GM12878 (cell line): Measurements from ENCODE around the gene CLUH. TPM values are rescaled to one million over a fixed set of nuclear protein-coding genes. Genes with fewer than 3 reads are reported as not detected.
A peak's percentile ranks its signal among the peaks of the same experiment; 100 is the strongest.

ENCODE experiments used
- ATAC-seq: fragments of 200-7000 bp; cut with Tn5 transposase; 3 replicates; pipeline ENCODE4 v1.9.1; 2020; ENCODE audit warnings: mild to moderate bottlenecking, moderate library complexity
- BruUV-seq: library from RNA; stranded (reverse); fragments of 400-500 nt; replicated peaks from 2 replicates; lab custom pipeline; 2021; lab: Mats Ljungman, UMichigan
- CTCF ChIA-PET: fragments of 300-600 bp; sonication (Branson Sonifier 250); formaldehyde crosslinking; extraction: SDS; loops from one replicate; lab custom pipeline; 2021; ENCODE audit warnings: inconsistent platforms; lab: Yijun Ruan, JAX
- POLR2A ChIA-PET: fragments of 350-600 bp; formaldehyde crosslinking; extraction: SDS; loops from one replicate; lab custom pipeline; 2021; ENCODE audit warnings: inconsistent platforms; lab: Charles Lee
- RAD21 ChIA-PET: fragments of 300-600 bp; sonication (Branson Sonifier 250); formaldehyde crosslinking; loops from one replicate; lab custom pipeline; 2023; ENCODE audit warnings: antibody characterized with exemption; ENCODE audit not compliant: unreplicated experiment; lab: Charles Lee
- SMC1A ChIA-PET: fragments of 300-600 bp; sonication (Branson Sonifier 250); formaldehyde crosslinking; loops from one replicate; lab custom pipeline; 2023; ENCODE audit not compliant: unreplicated experiment, uncharacterized antibody; lab: Charles Lee
- DNase-seq: peaks from one replicate; pipeline ENCODE4 v3.0.0-alpha.2; 2011; ENCODE audit warnings: low read depth, low spot score
- FAIRE-seq: peaks from 3 replicates; lab custom pipeline; 2011; peaks lifted over from hg19 to GRCh38; lab: Jason Lieb, UNC
- H2AFZ ChIP-seq: 2 replicates; pipeline ENCODE4 v1.6.0; 2011; ENCODE audit warnings: low read depth, low read length, control low read depth; ENCODE audit not compliant: control insufficient read depth
- H3K27ac ChIP-seq: 2 replicates; pipeline ENCODE4 v1.5.1; 2011; ENCODE audit warnings: control low read depth; ENCODE audit not compliant: control insufficient read depth, insufficient read depth
- H3K27me3 ChIP-seq, 2 experiments: replicated peaks in 1 of 2; 2 replicates each; pipeline versions ENCODE4 v1.6.0 to v1.6.1; 2011; ENCODE audit warnings: low read length in 1 of 2; ENCODE audit not compliant: control insufficient read depth in 2 of 2, insufficient read depth in 2 of 2
- H3K36me3 ChIP-seq, 2 experiments: 2 replicates each; pipeline ENCODE4 v1.5.1; 2011; ENCODE audit warnings: low read length in 1 of 2; ENCODE audit not compliant: control insufficient read depth in 2 of 2, insufficient read depth in 2 of 2
- H3K4me1 ChIP-seq: 2 replicates; pipeline ENCODE4 v1.6.1; 2011; ENCODE audit warnings: mild to moderate bottlenecking, low read length, moderate library complexity, mixed read lengths; ENCODE audit not compliant: control insufficient read depth, insufficient read depth
- H3K4me2 ChIP-seq: 2 replicates; pipeline ENCODE4 v1.6.0; 2011; ENCODE audit warnings: control low read depth; ENCODE audit not compliant: control insufficient read depth, insufficient read depth
- H3K4me3 ChIP-seq: fragments of 200-600 bp; sonication (generic); 2 replicates; pipeline ENCODE4 v1.5.1; 2016
- H3K79me2 ChIP-seq: 2 replicates; pipeline ENCODE4 v1.6.0; 2011; ENCODE audit warnings: low read length; ENCODE audit not compliant: control insufficient read depth, insufficient read depth
- H3K9ac ChIP-seq: 2 replicates; pipeline ENCODE4 v1.8.0; 2011; ENCODE audit warnings: low read length, control low read depth, mixed read lengths; ENCODE audit not compliant: control insufficient read depth, insufficient read depth
- H3K9me3 ChIP-seq: replicated peaks from 3 replicates; pipeline ENCODE4 v1.5.1; 2011; ENCODE audit warnings: mild to moderate bottlenecking, low read length; ENCODE audit not compliant: control insufficient read depth, insufficient read depth
- H4K20me1 ChIP-seq: 2 replicates; pipeline ENCODE4 v1.6.0; 2011; ENCODE audit not compliant: control insufficient read depth, insufficient read depth
- BRCA1 ChIP-seq: IDR thresholded peaks from 2 replicates; pipeline ENCODE4 v1.6.1; 2011; ENCODE audit warnings: low read depth, low read length, improper control_type of control experiment
- PAX5 ChIP-seq: IDR thresholded peaks from 2 replicates; pipeline ENCODE4 v1.6.1; 2011; ENCODE audit warnings: low read depth, low read length, borderline replicate concordance
- POLR2A ChIP-seq: IDR thresholded peaks from 2 replicates; pipeline ENCODE4 v1.6.1; 2011; ENCODE audit warnings: low read depth, mild to moderate bottlenecking, low read length
- YBX1 ChIP-seq: fragments of 450-650 bp; IDR thresholded peaks from 2 replicates; pipeline ENCODE4 v1.6.1; 2016; ENCODE audit warnings: antibody characterized with exemption
- ZBTB40 ChIP-seq: fragments of 450-650 bp; IDR thresholded peaks from 2 replicates; pipeline ENCODE4 v1.6.1; 2016; ENCODE audit warnings: mild to moderate bottlenecking, moderate library complexity, borderline replicate concordance
- ZZZ3 ChIP-seq: IDR thresholded peaks from 2 replicates; pipeline ENCODE4 v1.6.1; 2011; ENCODE audit warnings: low read depth; ENCODE audit not compliant: control insufficient read depth, insufficient read length
- WGBS: methylation state at CpG from one replicate; pipeline ENCODE4 v1.1.6; 2016; ENCODE audit warnings: low lambda C conversion rate; ENCODE audit not compliant: insufficient replicate concordance, insufficient coverage; ENCODE audit errors: missing lambda C conversion rate; 5-methylcytosine and 5-hydroxymethylcytosine counted together
- in situ Hi-C: fragments of 300-500 bp; cut with MboI; formaldehyde crosslinking; loops from 9 replicates; pipeline ENCODE4 v1.14.3; 2018; ENCODE audit warnings: mixed read lengths
- intact Hi-C: fragments of 100-400 bp; cut with micrococcal nuclease; formaldehyde crosslinking; loops from one replicate; pipeline ENCODE4 v1.14.2; 2022; ENCODE audit not compliant: unreplicated experiment
- polyA plus RNA-seq, 11 experiments: library from polyadenylated mRNA; depleted of rRNA in 4 of 11; unstranded in 6 of 11; stranded (reverse) in 5 of 11; fragments of >200 nt; fragmentation: Nextera tagmentation in 4 of 11; fragmentation: Illumina TruSeq in 1 of 11; extraction: Ambion mirVana in 4 of 11; extraction: Trizol in 1 of 11; gene quantifications; 1 replicate in 1 of 11; 2 replicates in 10 of 11; pipeline versions ENCODE4 v1.2.1 to v1.2.3, GENCODE V29; 2011 to 2016; ENCODE audit warnings: inconsistent platforms in 2 of 11, missing spikeins in 2 of 11, low read depth in 1 of 11
- total RNA-seq, 4 experiments: library from RNA; depleted of rRNA in 3 of 4; stranded (reverse); fragments of >200 nt in 3 of 4; fragmentation: Illumina TruSeq in 1 of 4; extraction: Trizol in 1 of 4; gene quantifications; 2 replicates each; pipeline versions ENCODE4 v1.2.1 to v1.2.3, GENCODE V29; 2013 to 2021
- TF ChIP-seq, protein P1 (sequence below), 3 experiments: IDR thresholded peaks in 2 of 3; conservative IDR thresholded peaks in 1 of 3; 2 replicates each; pipeline ENCODE4 v1.5.1; 2011; ENCODE audit warnings: low read depth in 3 of 3, low read length in 3 of 3, mild to moderate bottlenecking in 3 of 3, control low read depth in 2 of 3, moderate library complexity in 2 of 3, inconsistent platforms in 1 of 3, mixed read lengths in 1 of 3; ENCODE audit not compliant: control insufficient read depth in 2 of 3, insufficient read depth in 1 of 3; ENCODE audit errors: extremely low read depth in 1 of 3
- TF ChIP-seq, protein P2 (sequence below): IDR thresholded peaks from 2 replicates; pipeline ENCODE4 v1.6.1; 2011; ENCODE audit warnings: borderline replicate concordance, low read depth, mild to moderate bottlenecking, moderate library complexity, mixed read lengths, low read length; ENCODE audit not compliant: insufficient read depth; ENCODE audit errors: extremely low read length

Gene CLUH
- total and polyA plus RNA-seq, 10 of the 15 experiments (the other 5 are each of a cell fraction or from before 2014, with no cell fraction given): 0.11 to 147 (median 60.2) TPM

DNA sequence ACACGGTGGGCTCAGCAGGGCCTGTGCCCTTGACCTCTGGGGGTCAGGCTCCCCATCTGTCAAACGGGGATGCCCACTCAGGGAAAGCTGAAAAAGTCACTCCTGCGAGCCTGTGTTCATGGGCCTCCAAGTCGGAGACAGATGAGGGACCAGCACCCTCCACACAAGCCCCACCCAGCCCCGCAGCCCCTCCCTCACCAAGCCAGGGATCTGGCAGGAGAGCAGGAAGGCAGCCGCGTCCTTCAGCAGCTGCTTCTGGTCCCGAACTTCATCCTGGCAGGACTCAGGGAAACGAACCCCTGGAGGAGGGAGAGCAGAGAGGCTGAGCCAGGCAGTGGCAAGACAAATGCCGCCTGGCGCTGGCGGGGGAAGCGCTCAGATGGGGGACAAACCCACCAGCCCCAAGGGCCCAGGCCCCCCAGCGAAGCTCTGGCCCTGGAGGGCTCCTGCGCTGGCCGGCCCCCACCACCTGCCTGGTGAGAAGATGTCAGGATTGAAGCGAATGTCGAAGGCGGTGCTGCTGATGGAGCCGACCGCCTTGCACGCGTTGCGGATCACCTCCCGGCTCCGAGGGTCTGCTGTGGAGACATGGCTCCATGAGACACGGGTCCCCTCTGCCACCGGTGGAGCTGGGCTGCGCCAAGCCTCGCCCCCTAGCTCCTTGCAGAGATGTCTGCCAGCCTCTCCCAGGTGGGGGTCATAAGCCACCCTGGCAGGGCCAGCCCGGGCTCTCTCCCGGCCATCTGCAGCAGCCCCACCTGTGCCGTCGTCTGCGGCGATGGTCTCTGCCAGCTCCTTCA, 15.4 kb downstream of the CLUH start:
- Histone ChIP-seq H4K20me1 (peaks cover 2% of the 10 kb centered on the region; the same call in 1 of the 2 replicates), H3K27ac (no peak overlapping the region), H3K36me3 (peaks cover 5 to 60% of the 10 kb centered on the region in 2 experiments; a peak in 3 of 4 replicates), H3K9ac (no peak overlapping the region), H3K79me2 (no peaks in the 10 kb centered on the region), H3K27me3 (no peaks in the 10 kb centered on the region), H3K4me1 (no peaks in the 10 kb centered on the region), H3K9me3 (no peaks in the 10 kb centered on the region), H3K4me2 (no peak overlapping the region), H3K4me3 (no peak overlapping the region), H2AFZ (no peak overlapping the region)
- no peak for FAIRE-seq
- DNase-seq: no peak
- intact Hi-C loops (no loop called here), in situ Hi-C loops (no loop called here)
- ChIA-PET RAD21 (no interaction called here), CTCF (interaction anchor here (0.6 kb wide), 1 partner anchor 277 kb away, joined by 4 read pairs; no protein-coding TSS in a partner anchor), POLR2A (interaction anchor here (0.7 kb wide), 1 partner anchor 9 kb away, joined by 3 read pairs; no protein-coding TSS in a partner anchor), SMC1A (no interaction called here)
- WGBS: 91% methylated on average over 35 of the region's 36 CpGs
- no peak for ATAC-seq
- no TSS peak for BruUV-seq
- TF ChIP-seq, protein P1, sequence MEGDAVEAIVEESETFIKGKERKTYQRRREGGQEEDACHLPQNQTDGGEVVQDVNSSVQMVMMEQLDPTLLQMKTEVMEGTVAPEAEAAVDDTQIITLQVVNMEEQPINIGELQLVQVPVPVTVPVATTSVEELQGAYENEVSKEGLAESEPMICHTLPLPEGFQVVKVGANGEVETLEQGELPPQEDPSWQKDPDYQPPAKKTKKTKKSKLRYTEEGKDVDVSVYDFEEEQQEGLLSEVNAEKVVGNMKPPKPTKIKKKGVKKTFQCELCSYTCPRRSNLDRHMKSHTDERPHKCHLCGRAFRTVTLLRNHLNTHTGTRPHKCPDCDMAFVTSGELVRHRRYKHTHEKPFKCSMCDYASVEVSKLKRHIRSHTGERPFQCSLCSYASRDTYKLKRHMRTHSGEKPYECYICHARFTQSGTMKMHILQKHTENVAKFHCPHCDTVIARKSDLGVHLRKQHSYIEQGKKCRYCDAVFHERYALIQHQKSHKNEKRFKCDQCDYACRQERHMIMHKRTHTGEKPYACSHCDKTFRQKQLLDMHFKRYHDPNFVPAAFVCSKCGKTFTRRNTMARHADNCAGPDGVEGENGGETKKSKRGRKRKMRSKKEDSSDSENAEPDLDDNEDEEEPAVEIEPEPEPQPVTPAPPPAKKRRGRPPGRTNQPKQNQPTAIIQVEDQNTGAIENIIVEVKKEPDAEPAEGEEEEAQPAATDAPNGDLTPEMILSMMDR (IDR thresholded peaks at IDR 0.05 in 2 of 3, conservative IDR thresholded peaks at IDR 0.05 in 1 of 3; ENCODE audit: control insufficient read depth in 2 of 3, extremely low read depth in 1 of 3, insufficient read depth in 1 of 3, low read depth in 3 of 3, low read length in 3 of 3): no peak
- TF ChIP-seq YBX1 (no peak), BRCA1 (no peak), ZBTB40 (no peak), POLR2A (peak; percentile 11), PAX5 (no peak), ZZZ3 (no peak)
- TF ChIP-seq, protein P2, sequence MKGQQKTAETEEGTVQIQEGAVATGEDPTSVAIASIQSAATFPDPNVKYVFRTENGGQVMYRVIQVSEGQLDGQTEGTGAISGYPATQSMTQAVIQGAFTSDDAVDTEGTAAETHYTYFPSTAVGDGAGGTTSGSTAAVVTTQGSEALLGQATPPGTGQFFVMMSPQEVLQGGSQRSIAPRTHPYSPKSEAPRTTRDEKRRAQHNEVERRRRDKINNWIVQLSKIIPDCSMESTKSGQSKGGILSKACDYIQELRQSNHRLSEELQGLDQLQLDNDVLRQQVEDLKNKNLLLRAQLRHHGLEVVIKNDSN: no peak
